LHCN-M2 (cell line): ENCODE measurements around the gene SYPL2. TPM values are rescaled to one million over a fixed set of nuclear protein-coding genes. Genes with fewer than 3 reads are reported as not detected.
"Not testable (repeated sequence)": the region's sequence is repeated elsewhere in the genome, so short reads cannot be mapped to it uniquely, and the experiment has no call there.

Experiments
- DNase-seq: peaks from one replicate; pipeline ENCODE4 v3.0.0-alpha.2; 2012; ENCODE audit warnings: low read depth
- total RNA-seq: library from RNA; depleted of rRNA; stranded (reverse); fragments of >200 nt; gene quantifications from 2 replicates; pipeline ENCODE4 v1.2.3, GENCODE V29; 2014

The SYPL2 gene
- total RNA-seq, 1 experiment from 2014 or later: 0.34 TPM

DNA sequence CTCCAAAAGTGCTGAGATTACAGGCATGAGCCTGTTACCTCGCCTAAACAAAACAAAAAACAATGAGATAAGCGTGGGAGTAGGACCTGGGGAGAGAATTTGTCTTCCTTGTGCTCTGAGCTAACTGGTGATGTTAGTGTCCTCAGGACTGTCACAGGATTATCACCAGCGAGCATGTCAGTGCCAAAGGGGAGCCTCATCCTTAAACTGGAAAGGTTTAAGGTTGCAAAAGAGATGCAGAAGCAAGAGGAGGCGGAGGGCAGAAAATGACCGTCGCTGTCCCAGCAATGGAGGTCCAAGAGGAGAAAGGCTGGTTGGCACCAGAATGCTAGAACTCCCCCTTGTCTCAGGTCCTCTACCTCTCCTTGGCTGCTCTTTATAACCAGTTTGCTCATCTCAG, 3.9 kb downstream of the SYPL2 start:
- DNase-seq: no peak

DNA sequence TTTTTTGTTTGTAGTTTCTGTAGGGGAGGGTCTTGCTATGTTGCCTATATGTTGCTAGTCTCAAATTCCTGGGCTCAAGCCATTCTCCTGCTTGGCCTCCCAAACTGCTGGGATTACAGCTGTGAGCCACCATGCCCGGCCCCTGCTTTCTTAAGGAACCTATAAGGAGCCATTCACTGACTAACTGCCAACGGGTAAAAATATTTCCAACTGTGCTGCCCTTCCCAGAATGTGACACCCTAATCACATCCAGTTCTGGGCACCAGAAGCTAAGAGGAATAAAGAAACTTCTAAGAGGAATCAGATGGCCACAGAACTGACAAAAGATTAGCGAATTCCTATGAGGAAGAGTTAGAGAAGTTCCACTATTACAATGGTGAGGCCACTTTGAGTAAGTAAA, 6.4 kb downstream of the SYPL2 start:
- no peak for DNase-seq

DNA sequence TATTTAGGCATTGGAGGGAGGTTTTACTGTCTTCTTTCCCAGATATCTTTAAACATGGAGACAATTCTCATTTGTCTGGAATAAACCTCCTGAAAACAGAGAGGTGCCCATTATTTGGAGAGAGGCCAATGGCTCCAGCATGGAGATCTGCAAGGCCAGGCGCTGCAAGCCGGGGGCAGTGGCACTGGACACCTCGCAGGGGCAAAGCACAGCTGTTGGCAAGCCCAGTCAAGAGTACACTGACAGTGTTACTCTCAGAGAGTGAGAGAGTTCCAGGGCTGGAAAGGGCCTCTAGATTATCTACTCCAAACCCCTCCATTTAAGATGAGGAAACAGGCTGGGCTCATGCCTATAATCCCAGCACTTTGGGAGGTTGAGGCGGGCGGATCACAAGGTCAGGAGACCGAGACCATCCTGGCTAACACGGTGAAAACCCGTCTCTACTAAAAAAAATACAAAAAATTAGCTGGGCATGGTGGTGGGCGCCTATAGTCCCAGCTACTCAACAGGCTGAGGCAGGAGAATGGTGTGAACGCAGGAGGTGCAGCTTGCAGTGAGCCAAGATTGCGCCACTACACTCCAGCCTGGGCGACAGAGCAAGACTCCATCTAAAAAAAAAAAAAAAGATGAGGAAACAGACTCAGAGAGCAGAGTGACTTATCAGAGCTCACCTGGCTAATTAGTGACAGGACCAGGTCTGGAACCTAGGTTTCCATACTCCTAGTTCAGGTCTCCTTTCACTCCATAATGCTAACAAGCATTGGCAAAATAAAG, 7.1 kb downstream of the SYPL2 start:
- DNase-seq: not testable (repeated sequence)

DNA sequence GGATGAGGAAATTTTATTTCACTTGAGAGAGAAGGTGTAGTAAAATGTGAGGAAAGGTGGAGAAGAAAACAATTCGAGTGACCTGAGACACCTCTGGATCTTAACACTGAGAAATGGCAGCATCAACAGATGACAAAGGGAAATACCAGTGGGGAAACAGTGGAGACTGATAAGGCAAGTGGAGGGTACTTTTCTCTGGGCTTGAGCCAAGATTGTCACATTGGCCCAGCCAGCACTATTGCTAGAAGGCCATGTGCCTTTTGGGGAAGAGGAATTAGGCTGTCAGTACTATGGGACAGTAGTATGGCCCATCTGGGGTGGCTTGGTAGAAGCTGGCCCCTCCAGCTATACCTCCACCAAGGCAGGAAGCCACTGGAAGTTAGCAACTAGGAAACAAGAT, 8.4 kb downstream of the SYPL2 start:
- DNase-seq: no peak

DNA sequence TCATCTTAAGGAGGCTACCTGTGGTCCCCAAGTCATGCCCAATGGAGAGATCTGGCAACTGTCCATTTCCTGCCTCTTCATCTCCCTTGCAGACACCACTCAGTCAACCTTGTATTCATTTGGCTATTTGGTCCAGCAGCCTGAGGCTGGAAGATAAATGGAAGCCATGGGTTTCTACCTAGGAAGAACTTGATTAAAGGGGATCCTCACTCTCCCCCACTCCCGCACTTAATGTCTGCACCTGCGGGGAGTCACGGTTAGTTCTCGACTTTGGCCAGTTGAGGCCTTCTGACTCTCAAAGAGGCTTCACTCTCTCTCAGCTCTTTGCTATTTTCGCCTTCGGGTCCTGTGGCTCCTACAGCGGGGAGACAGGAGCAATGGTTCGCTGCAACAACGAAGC, 8.9 kb downstream of the SYPL2 start:
- no peak for DNase-seq

DNA sequence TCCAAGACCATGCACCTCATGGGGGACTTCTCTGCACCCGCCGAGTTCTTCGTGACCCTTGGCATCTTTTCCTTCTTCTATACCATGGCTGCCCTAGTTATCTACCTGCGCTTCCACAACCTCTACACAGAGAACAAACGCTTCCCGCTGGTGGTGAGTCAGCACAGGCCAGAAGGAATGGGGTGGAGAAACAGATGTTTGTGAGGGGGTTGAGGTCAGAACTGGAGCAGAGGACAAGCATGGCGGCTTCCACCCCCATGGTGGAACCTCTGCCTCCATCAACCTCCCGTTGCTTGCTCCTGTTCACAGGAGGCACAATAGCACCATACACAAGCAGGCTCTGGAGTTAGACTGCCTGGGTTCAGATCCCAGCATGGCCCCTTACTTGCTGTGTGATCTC, 10.5 kb downstream of the SYPL2 start:
- no peak for DNase-seq

DNA sequence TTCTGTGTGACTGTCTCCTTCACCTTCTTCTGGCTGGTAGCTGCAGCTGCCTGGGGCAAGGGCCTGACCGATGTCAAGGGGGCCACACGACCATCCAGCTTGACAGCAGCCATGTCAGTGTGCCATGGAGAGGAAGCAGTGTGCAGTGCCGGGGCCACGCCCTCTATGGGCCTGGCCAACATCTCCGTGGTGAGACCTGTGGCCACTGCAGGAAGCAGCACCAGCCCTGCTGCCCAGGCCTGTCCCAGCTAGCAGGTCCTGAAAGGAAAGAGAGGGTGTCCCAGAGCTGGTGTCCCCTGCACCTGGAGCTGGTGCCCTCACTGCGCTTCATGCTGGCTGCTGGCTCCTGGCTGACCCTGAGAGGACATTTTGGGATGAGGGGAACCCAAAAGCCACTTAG, 11.5 kb downstream of the SYPL2 start:
- no peak for DNase-seq

DNA sequence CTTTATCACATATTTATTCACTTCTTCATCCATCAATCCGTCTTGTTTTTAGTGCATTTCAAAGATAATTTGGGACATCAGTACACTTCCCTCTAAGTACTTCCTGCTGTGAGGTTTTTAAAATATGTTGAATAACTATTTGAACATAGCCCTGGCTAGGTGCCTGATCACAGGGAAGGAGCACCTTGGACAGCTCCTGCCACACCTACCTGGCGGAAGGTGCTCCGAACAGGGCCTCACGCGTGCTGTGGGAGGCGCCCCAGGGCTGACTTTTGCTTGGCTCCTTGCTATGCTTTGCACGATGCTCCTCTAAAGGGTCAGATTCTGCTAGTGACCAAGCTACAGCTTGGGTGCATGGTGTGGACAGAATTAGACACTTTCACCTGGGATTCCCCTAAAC, 12.5 kb downstream of the SYPL2 start:
- DNase-seq: no peak

DNA sequence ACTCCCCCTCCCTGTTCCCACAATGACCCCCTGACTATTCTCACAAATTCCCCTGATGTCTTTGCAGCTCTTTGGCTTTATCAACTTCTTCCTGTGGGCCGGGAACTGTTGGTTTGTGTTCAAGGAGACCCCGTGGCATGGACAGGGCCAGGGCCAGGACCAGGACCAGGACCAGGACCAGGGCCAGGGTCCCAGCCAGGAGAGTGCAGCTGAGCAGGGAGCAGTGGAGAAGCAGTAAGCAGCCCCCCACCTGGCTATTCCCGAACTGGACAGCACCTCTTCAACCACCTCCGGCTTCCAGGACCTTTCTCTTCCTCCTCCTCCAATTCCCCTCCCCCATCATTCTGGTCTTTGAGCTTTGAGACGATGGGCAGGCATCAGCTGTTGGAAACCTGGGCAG, 13.0 kb downstream of the SYPL2 start:
- no peak for DNase-seq

DNA sequence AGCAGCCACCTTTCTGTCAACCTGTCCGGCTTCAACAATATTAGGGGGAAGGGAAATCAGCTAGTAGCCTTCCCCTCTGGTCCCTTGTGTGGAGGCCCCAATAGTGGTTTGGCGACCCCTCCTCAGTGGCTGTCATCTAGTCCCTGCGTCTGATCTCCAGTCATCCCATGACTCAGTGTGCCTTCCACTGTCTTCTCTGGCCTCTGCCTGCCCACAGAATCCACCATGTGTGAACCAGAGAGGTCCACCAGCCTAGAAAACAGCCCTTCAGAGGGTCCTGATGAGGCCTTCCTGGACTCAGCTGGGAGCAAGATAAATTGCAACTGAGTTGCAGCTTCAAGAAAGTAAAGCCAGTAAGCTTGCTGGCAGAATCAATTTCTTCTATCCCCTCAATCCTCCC, 13.6 kb downstream of the SYPL2 start:
- DNase-seq: no peak

DNA sequence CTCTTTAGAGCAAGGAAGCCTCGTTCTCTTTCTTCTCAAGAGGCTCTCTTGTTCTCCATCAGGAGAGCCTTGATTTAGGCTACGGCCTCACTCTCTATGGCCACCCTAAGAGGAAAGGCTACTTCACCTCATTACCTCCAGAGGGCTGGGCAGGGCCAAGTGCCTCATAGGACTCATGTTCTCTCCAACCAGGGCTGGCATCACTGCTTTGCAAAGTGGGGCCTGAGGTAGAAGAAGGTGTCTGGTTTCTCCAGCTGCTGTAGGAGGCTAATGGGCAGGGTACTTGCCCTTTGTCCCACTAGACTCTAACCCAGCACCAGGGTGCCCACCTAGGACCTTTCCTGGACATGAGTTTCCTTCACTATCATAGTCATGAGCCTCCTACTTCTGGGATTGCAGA, 15.3 kb downstream of the SYPL2 start:
- DNase-seq: no peak

DNA sequence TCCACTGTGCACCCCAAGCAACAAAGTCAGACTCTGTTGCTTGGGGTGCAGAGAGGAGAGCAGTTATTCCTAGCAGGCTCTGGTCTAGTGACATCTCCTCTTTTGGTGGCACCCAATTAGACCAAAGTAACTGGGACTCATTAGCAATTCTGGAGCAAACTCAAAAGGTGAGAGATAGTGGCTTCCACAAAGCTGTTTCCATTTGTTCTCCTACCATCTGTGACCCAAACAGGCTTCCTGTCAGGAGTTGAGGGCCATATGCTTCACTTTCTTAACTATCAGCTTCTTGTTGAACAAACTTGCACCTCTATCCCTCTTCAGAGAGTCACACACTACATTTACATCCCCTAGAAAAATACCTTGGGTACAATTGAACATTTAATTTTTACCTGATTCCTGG, 15.9 kb downstream of the SYPL2 start:
- DNase-seq: no peak

DNA sequence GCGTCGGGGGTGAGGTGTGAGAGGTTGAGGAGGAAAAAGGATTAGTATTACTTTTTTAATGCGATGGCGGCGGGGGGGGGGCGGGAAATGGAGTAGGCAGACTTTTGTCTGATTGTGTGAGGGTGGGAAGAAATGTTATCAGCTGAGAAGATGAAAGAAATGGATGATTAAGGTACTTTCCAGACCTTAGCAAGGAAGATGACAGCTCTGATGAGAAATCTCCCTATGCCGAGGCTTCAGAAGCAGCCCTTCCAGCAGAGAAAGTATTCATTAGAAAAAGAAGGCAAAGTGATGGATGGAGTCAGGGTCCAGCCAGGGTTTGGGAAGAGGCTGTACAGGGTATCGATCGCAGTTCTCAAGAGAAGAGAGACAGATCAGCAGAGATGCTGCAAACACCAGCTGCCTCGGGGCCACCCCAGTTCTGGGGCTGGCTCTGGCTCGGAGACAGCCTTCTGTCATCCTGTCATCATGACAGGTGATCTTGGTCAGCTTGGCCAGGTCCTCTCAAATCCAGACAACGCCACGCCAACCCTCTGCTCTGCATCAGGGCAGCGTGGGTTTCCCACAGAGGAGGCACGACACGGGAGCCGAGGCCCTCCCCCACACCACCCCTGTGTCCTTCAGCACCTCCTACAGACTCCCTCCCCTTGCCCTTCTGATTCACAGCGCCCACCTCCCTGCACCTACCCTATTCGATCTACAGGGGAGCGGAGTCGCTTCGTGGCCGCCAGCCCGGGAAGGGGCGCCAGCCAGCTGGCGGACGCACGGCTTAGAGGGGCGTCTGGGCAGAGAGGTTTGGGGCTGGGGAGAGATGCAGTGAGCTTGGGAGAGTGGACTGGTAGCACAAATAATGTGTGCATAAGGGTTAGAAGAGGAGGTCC, 16.7 kb downstream of the SYPL2 start:
- no peak for DNase-seq

DNA sequence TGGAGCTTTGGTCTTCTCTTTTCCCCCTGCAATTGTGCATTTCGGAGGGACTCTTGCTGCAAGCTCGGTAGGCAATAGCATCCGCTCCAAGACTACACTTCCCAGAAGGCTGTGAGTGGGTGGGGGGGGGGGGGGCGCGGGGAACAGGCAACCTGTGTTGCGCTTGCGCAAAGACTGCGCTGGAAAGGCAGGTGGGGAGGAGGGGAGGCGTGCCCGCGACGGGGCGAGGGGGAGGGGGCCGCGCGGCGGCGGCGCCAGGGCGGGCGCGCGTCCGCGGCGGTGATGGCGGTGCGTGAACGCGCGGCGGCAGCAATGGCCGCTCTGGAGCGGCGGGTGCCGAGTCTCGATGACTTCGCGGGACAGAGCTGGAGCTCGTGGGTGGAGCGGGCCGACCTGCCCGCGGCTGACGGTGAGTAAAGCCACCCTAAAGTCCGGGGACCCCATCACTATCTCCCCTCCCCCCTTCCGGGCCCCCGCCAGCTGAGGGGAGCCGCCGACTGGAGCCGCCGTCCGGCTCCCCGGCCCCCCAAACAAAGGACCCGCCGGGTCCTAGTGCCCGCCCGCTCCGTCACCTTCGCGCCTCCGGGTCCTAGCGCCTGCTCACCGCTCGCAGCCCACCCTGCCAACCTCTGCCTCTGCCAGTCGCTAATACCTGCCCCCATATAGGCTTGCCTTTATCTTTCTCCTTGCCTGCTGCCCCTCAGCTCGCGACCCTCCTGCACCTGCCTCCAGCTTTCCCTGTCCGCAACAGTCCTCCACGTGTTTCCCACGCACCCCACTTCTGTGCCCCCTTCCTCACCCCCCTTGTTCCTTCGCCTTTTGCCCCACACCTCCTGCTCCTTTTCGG, 17.5 kb downstream of the SYPL2 start, which contains the start of gene ATXN7L2:
Gene ATXN7L2, plus strand, starts transcription at position 234 of the 847 bp plus-strand sequence. Its CDS starts 49 bp downstream, at position 283.
- DNase-seq: peak; percentile 86

DNA sequence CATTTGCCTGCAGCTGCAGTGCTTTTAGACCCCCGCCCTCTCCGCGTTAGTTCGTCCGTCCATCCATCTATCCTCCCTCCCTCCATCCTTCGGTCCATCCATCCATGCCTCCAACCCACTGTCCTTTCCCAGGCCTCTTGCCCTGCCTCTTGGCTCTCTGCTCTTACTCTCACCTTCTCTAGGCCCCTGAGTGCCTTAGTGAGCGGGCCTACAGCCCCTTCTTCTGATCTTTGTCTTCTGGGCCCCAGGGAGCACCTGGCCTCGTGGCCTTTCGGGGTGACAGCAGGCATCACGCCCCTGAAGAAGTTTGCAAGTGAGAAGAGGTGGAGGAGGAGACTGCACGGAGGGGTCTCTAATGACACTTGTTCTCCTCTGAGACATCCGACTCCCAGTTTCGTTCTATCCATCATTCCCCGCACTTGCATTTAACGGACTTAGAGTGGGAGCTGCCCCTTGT, 18.2 kb downstream of the SYPL2 start:
- DNase-seq: peak; percentile 14

DNA sequence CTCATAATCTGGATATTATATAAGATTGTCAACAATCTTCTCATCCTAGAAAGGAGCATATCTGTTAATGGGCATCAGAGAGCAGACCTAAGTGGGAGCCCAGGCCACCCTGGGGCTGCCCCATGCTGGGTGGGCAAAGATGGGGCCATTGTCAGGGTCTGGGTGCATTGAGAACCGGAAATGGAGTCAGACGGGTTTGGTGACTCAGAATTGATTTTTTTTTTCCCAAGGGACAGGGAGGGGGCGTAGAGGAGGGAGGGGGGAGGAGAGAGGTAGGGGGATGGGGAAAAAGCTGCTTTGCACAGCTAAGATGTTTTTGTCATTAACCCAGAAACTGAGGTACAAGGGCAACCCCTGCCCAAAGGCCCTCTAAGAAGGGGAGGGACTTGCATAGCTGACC, 18.7 kb downstream of the SYPL2 start:
- DNase-seq: peak; percentile 16

DNA sequence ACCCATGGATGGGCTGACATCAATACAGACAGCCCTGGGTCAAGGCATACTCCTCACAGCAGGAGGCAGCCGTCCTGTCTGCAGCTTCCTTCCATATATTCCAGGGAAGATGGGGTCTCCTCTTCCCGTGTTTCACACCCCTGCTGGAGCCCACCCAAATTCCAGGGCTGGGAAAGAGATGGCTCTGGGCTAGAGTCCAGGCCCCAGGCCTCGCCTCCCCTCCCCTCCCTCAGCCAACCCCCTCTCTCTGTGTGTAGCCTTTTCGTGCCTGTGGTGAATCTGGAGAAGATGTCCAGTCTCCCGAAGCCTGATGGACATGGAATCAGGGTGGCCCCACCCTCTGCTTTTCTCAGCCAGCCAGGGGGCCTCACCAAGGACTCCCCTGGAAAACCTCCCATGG, 20.9 kb downstream of the SYPL2 start:
- DNase-seq: no peak

DNA sequence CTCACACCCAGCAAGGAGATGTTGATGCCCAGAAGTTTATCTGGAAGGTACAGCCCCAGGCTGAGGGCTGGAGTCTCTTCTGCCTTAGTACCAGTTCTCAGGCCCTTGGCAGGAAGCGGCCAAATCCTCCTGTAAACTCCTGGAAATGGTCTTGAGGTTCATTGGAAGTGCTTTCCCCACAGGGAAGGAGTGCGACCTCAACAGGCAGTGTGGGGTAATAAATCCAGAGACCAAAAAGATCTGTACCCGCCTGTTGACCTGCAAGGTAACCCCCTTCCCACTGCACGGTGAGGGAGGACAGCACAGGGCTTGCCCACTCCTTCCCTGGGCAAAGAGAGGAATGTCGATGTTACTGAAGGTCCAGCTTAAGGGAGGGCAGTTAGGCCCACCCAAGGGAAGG, 21.9 kb downstream of the SYPL2 start:
- no peak for DNase-seq

DNA sequence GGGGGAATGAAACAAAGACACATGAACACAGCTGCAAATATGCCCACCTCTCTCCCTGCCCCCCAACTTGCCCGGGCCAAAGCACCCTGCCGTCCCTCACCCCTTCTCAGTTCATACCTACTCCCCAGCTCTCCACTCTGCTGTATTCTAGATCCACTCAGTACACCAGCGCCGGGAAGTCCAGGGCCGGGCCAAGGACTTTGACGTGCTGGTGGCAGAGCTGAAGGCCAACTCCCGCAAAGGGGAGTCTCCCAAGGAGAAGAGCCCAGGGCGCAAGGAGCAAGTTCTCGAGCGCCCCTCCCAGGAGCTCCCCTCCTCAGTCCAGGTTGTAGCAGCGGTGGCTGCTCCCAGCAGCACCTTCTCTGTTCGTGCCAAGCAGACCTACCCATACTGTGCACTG, 22.4 kb downstream of the SYPL2 start:
- no peak for DNase-seq

DNA sequence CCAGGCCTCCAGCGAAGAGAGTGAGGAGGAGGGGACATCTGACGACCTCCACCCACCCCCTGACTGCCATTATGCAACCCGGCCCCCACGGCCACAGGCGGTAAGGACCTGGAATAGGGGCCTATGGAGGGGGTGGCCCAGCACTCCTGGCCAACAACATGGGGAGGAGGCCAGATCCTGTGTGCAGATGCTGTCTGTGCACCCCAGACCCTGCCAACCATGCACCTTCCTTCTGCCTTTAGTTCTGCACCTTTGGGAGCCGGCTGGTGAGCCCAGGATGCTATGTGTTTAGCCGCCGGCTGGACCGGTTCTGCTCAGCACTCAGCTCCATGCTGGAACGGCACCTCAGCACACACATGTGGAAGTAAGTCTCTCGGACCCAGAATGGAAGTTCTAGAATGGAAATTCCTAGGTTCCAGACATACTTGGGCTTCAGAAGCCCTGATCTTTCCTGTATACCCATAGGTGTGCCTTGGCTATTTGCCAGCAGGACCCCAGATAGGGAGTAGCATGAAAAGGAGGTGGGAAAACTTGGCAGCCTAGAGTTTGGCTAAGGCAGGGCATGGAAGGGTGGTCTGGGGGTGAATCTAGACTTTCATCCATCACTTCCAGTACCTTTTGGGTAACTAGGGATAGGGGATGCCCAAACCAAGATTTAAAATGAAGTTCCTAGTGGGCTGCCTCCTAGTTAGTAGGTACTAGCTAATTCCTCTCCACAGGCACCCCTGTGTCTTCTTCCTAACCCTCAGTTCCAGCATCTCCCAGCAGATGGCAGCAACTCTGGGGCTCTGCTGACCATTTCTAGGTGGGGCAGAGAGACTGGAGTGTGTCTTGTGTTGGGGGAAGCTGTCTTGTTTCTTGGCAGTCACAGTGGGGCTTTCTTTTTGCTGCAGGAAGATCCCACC, 23.9 kb downstream of the SYPL2 start:
- peak; percentile 60 for DNase-seq

DNA sequence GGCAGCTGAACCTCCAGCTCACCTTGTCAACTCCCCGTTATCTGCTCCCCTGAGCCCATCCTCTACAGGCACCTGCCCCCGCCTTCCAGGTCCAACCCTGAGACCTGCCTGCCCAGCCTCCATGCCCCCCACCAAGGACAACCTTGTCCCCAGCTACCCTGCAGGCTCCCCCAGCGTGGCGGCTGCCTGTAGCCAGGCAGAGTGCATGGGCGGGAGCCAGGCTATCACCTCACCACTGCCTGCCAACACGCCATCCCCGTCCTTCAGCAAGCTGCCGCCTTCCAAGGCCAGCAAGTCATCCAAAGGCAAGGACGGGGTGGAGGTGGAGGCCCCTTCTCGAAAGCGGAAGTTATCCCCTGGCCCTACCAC, 24.6 kb downstream of the SYPL2 start:
- DNase-seq: no peak
